ENCODE measurements around the gene OSBPL10. TPM values are rescaled to one million over a fixed set of nuclear protein-coding genes. Genes with fewer than 3 reads are reported as not detected.

OSBPL10 gene
- total RNA-seq, 2 donors from 2014 or later, result 23.8 to 33.6 TPM

GRCh38 chr3:31946484-31947081 is 34.5 kb downstream of the OSBPL10 start:
- Mint-ChIP-seq H3K27me3 (ENCODE audit: insufficient read depth) (no peaks in the 10 kb centered on the region), H3K4me3 (no peak overlapping the region), H3K36me3 (ENCODE audit: low read depth) (peaks cover 6% of the 10 kb centered on the region), H3K27ac (no peak overlapping the region), H3K4me1 (peaks cover 15% of the 10 kb centered on the region), H3K9me3 (peaks cover 9% of the 10 kb centered on the region)
- Histone ChIP-seq H3K36me3 (ENCODE audit: control insufficient read depth, insufficient read depth, low read length) (no peaks in the 10 kb centered on the region), H3K9me3 (ENCODE audit: control insufficient read depth, low read length) (peaks cover 14% of the 10 kb centered on the region), H3K27me3 (ENCODE audit: control insufficient read depth, insufficient read depth, low read length, poor library complexity, severe bottlenecking) (no peaks in the 10 kb centered on the region), H3K9ac (ENCODE audit: extremely low read depth, low read length, poor library complexity, severe bottlenecking) (no peak overlapping the region), H3K4me3 (ENCODE audit: low read length) (no peak overlapping the region), H3K27ac (ENCODE audit: low read depth, low read length) (no peak overlapping the region), H3K4me1 (ENCODE audit: control insufficient read depth, insufficient read depth, low read length) (no peaks in the 10 kb centered on the region)
- 94 to 97% methylated on average over 10 of the region's 10 CpGs for WGBS, 2 experiments (ENCODE audit: insufficient coverage in 1 of 2, insufficient read length in 1 of 2)
- DNase-seq, result no peak
- TF ChIP-seq CTCF (conservative IDR thresholded peaks at IDR 0.05), result no peak

- no peaks in the 10 kb centered on the region for H3K27me3 ChIP-seq (ENCODE audit: control insufficient read depth, insufficient read depth, low read length, poor library complexity, severe bottlenecking)
- H3K4me1 Mint-ChIP-seq, result peaks cover 21% of the 10 kb centered on the region
- H3K27me3 Mint-ChIP-seq (ENCODE audit: insufficient read depth), result no peaks in the 10 kb centered on the region
- H3K9me3 Mint-ChIP-seq, result peaks cover 8% of the 10 kb centered on the region
- H3K36me3 ChIP-seq (ENCODE audit: control insufficient read depth, insufficient read depth, low read length), result no peaks in the 10 kb centered on the region
- H3K27ac ChIP-seq (ENCODE audit: low read depth, low read length), result no peak overlapping the region
- 96 to 100% methylated on average over 2 to 3 of the region's 3 CpGs for WGBS, 2 experiments (ENCODE audit: insufficient coverage in 1 of 2, insufficient read length in 1 of 2)
- no peak for DNase-seq
- no peaks in the 10 kb centered on the region for H3K4me1 ChIP-seq (ENCODE audit: control insufficient read depth, insufficient read depth, low read length)
- H3K4me3 Mint-ChIP-seq, result no peak overlapping the region
- H3K27ac Mint-ChIP-seq, result no peak overlapping the region
- no peak for TF ChIP-seq CTCF (conservative IDR thresholded peaks at IDR 0.05)
- H3K9ac ChIP-seq (ENCODE audit: extremely low read depth, low read length, poor library complexity, severe bottlenecking), result no peak overlapping the region
- peaks cover 3% of the 10 kb centered on the region for H3K36me3 Mint-ChIP-seq (ENCODE audit: low read depth)
- no peak overlapping the region for H3K4me3 ChIP-seq (ENCODE audit: low read length)
- H3K9me3 ChIP-seq (ENCODE audit: control insufficient read depth, low read length), result peaks cover 11% of the 10 kb centered on the region
Measured at GRCh38 chr3:31945738-31946052, 35.4 kb downstream of the OSBPL10 start.

GRCh38 chr3:31943041-31943440 is 38.0 kb downstream of the OSBPL10 start:
- Histone ChIP-seq H3K27ac (ENCODE audit: low read depth, low read length) (no peak overlapping the region), H3K9ac (ENCODE audit: extremely low read depth, low read length, poor library complexity, severe bottlenecking) (no peak overlapping the region), H3K4me1 (ENCODE audit: control insufficient read depth, insufficient read depth, low read length) (no peaks in the 10 kb centered on the region), H3K36me3 (ENCODE audit: control insufficient read depth, insufficient read depth, low read length) (no peaks in the 10 kb centered on the region), H3K27me3 (ENCODE audit: control insufficient read depth, insufficient read depth, low read length, poor library complexity, severe bottlenecking) (no peaks in the 10 kb centered on the region), H3K9me3 (ENCODE audit: control insufficient read depth, low read length) (no peaks in the 10 kb centered on the region), H3K4me3 (ENCODE audit: low read length) (no peak overlapping the region)
- DNase-seq, result no peak
- TF ChIP-seq CTCF (conservative IDR thresholded peaks at IDR 0.05), result no peak
- no peak overlapping the region for H3K27ac Mint-ChIP-seq
- no peak overlapping the region for H3K4me3 Mint-ChIP-seq
- H3K9me3 Mint-ChIP-seq, result no peaks in the 10 kb centered on the region
- no peaks in the 10 kb centered on the region for H3K36me3 Mint-ChIP-seq (ENCODE audit: low read depth)
- no peaks in the 10 kb centered on the region for H3K27me3 Mint-ChIP-seq (ENCODE audit: insufficient read depth)
- peaks cover 21% of the 10 kb centered on the region for H3K4me1 Mint-ChIP-seq
